Psoas muscle (tissue), 8 donors: ENCODE results near the gene RPP40. TPM values are rescaled to one million over a fixed set of nuclear protein-coding genes. Genes with fewer than 3 reads are reported as not detected.

Experiments used
- ATAC-seq, 4 donors: fragments of 200-7000 bp; cut with Tn5 transposase; one replicate each; pipeline ENCODE4 v1.9.1; 2020; ENCODE audit warnings: moderate library complexity in 3 of 4, mild to moderate bottlenecking in 2 of 4
- DNase-seq, 2 donors: peaks; one replicate each; pipeline ENCODE4 v3.0.0-alpha.2; 2020
- H3K27ac ChIP-seq: fragments of 200-600 bp; one replicate; pipeline ENCODE4 v1.8.0; 2022
- H3K27me3 ChIP-seq, 3 donors: fragments of 200-600 bp in 1 of 3; one replicate each; pipeline versions ENCODE4 v1.6.1 to v1.8.0; 2013 to 2022; ENCODE audit warnings: low read length in 2 of 3, mild to moderate bottlenecking in 2 of 3, moderate library complexity in 1 of 3; ENCODE audit not compliant: insufficient read depth in 3 of 3
- H3K36me3 ChIP-seq, 2 donors: fragments of 200-600 bp in 1 of 2; one replicate each; pipeline versions ENCODE4 v1.6.1 to v1.8.0; 2013 to 2022; ENCODE audit warnings: low read depth in 1 of 2, mild to moderate bottlenecking in 1 of 2, moderate library complexity in 1 of 2; ENCODE audit not compliant: insufficient read depth in 1 of 2
- H3K4me1 ChIP-seq: fragments of 200-600 bp; one replicate; pipeline ENCODE4 v1.8.0; 2022
- H3K4me3 ChIP-seq: fragments of 200-600 bp; one replicate; pipeline ENCODE4 v1.8.0; 2022; ENCODE audit warnings: mild to moderate bottlenecking
- H3K9me3 ChIP-seq: fragments of 200-600 bp; one replicate; pipeline ENCODE4 v1.8.0; 2022
- WGBS, 3 donors: extraction: QIAGEN DNeasy Blood & Tissue Kit; methylation state at CpG; one replicate each; pipeline versions ENCODE4 v1.1.6 to v1.1.7; 2013; 5-methylcytosine and 5-hydroxymethylcytosine counted together
- intact Hi-C, 2 donors: fragments of 100-400 bp; cut with DNase I; formaldehyde crosslinking; loops; one replicate each; pipeline versions ENCODE4 v1.11.0 to v1.14.2; 2022
- polyA plus RNA-seq, 3 donors: library from polyadenylated mRNA; stranded (reverse); fragments of 200-250 nt; gene quantifications; one replicate each; pipeline ENCODE4 v1.2.3, GENCODE V29; 2013
- total RNA-seq, 4 donors: library from RNA; stranded (reverse); fragmentation: NEBNext Ultra II Directional in 2 of 4; extraction: Animal tissue kit (Norgen Biotek cat#: 25700) in 2 of 4; gene quantifications; one replicate each; pipeline versions ENCODE4 v1.2.1 to v1.2.4, GENCODE V29; 2021 to 2023
- TF ChIP-seq, protein P1 (sequence below): fragments of 200-600 bp; IDR thresholded peaks from one replicate; pipeline ENCODE4 v1.8.0; 2022; ENCODE audit warnings: antibody characterized with exemption
- donor health status: healthy with polysubstance abuse.
- donor health status: DM: no; HTN: no; CAD: no; lungs with moderate emphysema.
- donor health status: Bipolar disorder and iron deficiency.
- donor health status: healthy.
- donor health status: DM: yes; HTN: yes; CAD: no.
- donor health status: DM: no; HTN: no; CAD: no.
- donor health status: DM: no; HTN: no; CAD: no.
- donor health status: DM: yes; HTN: yes; CAD: no.

Gene RPP40
- total and polyA plus RNA-seq, 7 donors: 4.2 to 34.5 (median 9.3) TPM

GRCh38 chr6:5046430-5046829 is 42.6 kb upstream of the RPP40 start:
- peaks cover 9% of the 10 kb centered on the region for H3K9me3 ChIP-seq
- TF ChIP-seq, protein P1, sequence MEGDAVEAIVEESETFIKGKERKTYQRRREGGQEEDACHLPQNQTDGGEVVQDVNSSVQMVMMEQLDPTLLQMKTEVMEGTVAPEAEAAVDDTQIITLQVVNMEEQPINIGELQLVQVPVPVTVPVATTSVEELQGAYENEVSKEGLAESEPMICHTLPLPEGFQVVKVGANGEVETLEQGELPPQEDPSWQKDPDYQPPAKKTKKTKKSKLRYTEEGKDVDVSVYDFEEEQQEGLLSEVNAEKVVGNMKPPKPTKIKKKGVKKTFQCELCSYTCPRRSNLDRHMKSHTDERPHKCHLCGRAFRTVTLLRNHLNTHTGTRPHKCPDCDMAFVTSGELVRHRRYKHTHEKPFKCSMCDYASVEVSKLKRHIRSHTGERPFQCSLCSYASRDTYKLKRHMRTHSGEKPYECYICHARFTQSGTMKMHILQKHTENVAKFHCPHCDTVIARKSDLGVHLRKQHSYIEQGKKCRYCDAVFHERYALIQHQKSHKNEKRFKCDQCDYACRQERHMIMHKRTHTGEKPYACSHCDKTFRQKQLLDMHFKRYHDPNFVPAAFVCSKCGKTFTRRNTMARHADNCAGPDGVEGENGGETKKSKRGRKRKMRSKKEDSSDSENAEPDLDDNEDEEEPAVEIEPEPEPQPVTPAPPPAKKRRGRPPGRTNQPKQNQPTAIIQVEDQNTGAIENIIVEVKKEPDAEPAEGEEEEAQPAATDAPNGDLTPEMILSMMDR: no peak
- H3K36me3 ChIP-seq: no peaks in the 10 kb centered on the region
- H3K4me1 ChIP-seq: no peaks in the 10 kb centered on the region
- H3K27ac ChIP-seq: no peak overlapping the region
- no peak overlapping the region for H3K4me3 ChIP-seq
- H3K27me3 ChIP-seq: peaks cover 0 to 2% (median 0%) of the 10 kb centered on the region in 3 donors
- WGBS, 3 donors: 37 to 57% (median 42%) methylated on average over 9 of the region's 9 CpGs
- ATAC-seq (no peak), DNase-seq (no peak)
- intact Hi-C loops: no loop called here

DNA sequence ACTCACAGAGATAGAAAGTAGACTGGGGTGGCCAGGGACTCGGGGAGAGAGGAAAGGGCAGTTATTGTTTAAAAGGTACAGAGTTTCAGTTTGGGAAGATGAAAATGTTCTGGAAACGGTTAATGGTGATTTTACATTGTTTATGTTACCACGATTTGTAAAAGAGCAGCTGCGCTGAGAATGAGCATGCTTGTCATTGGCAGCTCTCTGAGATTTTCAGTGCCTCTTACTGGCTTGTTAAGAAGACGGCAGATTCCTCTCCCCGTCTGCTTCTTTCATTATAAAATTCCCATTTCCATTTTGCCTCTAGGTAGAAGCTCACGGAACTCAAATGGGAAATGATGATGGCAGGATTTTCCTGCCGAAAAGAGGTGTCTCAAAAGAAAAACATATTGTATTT is 41.6 kb upstream of the RPP40 start:
- H3K4me1 ChIP-seq: no peaks in the 10 kb centered on the region
- no peak overlapping the region for H3K27ac ChIP-seq
- H3K27me3 ChIP-seq: peaks cover 0 to 2% (median 0%) of the 10 kb centered on the region in 3 donors
- no peaks in the 10 kb centered on the region for H3K9me3 ChIP-seq
- WGBS, 3 donors: 25 to 31% (median 28%) methylated on average over 8 of the region's 8 CpGs
- no peak for ATAC-seq
- no peak for DNase-seq
- no peaks in the 10 kb centered on the region for H3K36me3 ChIP-seq
- no peak overlapping the region for H3K4me3 ChIP-seq
- TF ChIP-seq, protein P1: no peak
- intact Hi-C loops: no loop called here

- peaks cover 0 to 2% (median 0%) of the 10 kb centered on the region in 3 donors for H3K27me3 ChIP-seq
- no peaks in the 10 kb centered on the region for H3K36me3 ChIP-seq
- DNase-seq: no peak
- no peak overlapping the region for H3K27ac ChIP-seq
- TF ChIP-seq, protein P1: no peak
- H3K9me3 ChIP-seq: no peaks in the 10 kb centered on the region
- intact Hi-C loops: no loop called here
- 78 to 98% (median 82%) methylated on average over 3 of the region's 3 CpGs for WGBS, 3 donors
- no peaks in the 10 kb centered on the region for H3K4me1 ChIP-seq
- no peak for ATAC-seq
- no peak overlapping the region for H3K4me3 ChIP-seq
These were observed 41.0 kb upstream of the RPP40 start for GRCh38 chr6:5044866-5045265.

- intact Hi-C loops: no loop called here
- TF ChIP-seq, protein P1: no peak
- Histone ChIP-seq H3K4me1 (no peaks in the 10 kb centered on the region), H3K27ac (no peak overlapping the region), H3K27me3 (peaks cover 0 to 2% (median 0%) of the 10 kb centered on the region in 3 donors), H3K9me3 (no peaks in the 10 kb centered on the region), H3K36me3 (no peaks in the 10 kb centered on the region), H3K4me3 (no peak overlapping the region)
- DNase-seq: no peak
- no peak for ATAC-seq
- 81 to 86% (median 82%) methylated on average over 3 of the region's 3 CpGs for whole genome bisulfite sequencing, 3 donors
These were observed 38.6 kb upstream of the RPP40 start for GRCh38 chr6:5042436-5042835.

- DNase-seq (no peak), ATAC-seq (no peak)
- peaks cover 0 to 2% (median 0%) of the 10 kb centered on the region in 3 donors for H3K27me3 ChIP-seq
- intact Hi-C loops: no loop called here
- no peaks in the 10 kb centered on the region for H3K9me3 ChIP-seq
- 42 to 66% (median 43%) methylated on average over 2 of the region's 2 CpGs for WGBS, 3 donors
- TF ChIP-seq, protein P1: no peak
- no peak overlapping the region for H3K27ac ChIP-seq
- no peaks in the 10 kb centered on the region for H3K36me3 ChIP-seq
- H3K4me3 ChIP-seq: no peak overlapping the region
- no peaks in the 10 kb centered on the region for H3K4me1 ChIP-seq
These were observed 38.1 kb upstream of the RPP40 start for GRCh38 chr6:5041955-5042354.
